Measurements from ENCODE around the gene BCCIP. TPM values are rescaled to one million over a fixed set of nuclear protein-coding genes. Genes with fewer than 3 reads are reported as not detected.

BCCIP gene
- total RNA-seq, 1 experiment from 2014 or later: 159 TPM

GRCh38 chr10:125828311-125828710 lies 5.0 kb downstream of the BCCIP start (continued):
- no peak for TF ChIP-seq REST (IDR thresholded peaks at IDR 0.05; ENCODE audit: low read depth)

GRCh38 chr10:125836746-125837145 lies 13.4 kb downstream of the BCCIP start:
- no peak overlapping the region for H3K4me2 ChIP-seq (ENCODE audit: low read length)
- no peak overlapping the region for H3K4me3 ChIP-seq (replicated peaks in 1 of 2; ENCODE audit: low read depth in 1 of 2, low read length in 2 of 2)
- H3K36me3 ChIP-seq (ENCODE audit: control insufficient read depth in 1 of 2, insufficient read depth in 2 of 2, low read length in 2 of 2): peaks cover 70 to 73% of the 10 kb centered on the region in 2 experiments
- DNase-seq (ENCODE audit: low read depth, low spot score) (no peak), ATAC-seq (no peak)
- TF ChIP-seq YY1 (IDR thresholded peaks at IDR 0.05; ENCODE audit: extremely low read depth, insufficient replicate concordance, low read depth, low read length): no peak
- TF ChIP-seq POLR2A (IDR thresholded peaks at IDR 0.05; ENCODE audit: borderline replicate concordance, extremely low read depth, insufficient read depth, insufficient read length): no peak
- no peak for TF ChIP-seq RAD21 (IDR thresholded peaks at IDR 0.05; ENCODE audit: low read depth)
- no peak for TF ChIP-seq POLR2AphosphoS5 (IDR thresholded peaks at IDR 0.05; ENCODE audit: low read depth, low read length)
- TF ChIP-seq EZH2phosphoT487 (IDR thresholded peaks at IDR 0.05; ENCODE audit: borderline replicate concordance): no peak
- no peak for TF ChIP-seq EGR1 (IDR thresholded peaks at IDR 0.05; ENCODE audit: low read depth)
- no peak for TF ChIP-seq SRF (IDR thresholded peaks at IDR 0.05; ENCODE audit: low read depth)
- no peak for TF ChIP-seq ELF1 (IDR thresholded peaks at IDR 0.05; ENCODE audit: borderline replicate concordance, low read depth)
- TF ChIP-seq ATF3 (IDR thresholded peaks at IDR 0.05): no peak
- TF ChIP-seq EZH2 (IDR thresholded peaks at IDR 0.05): no peak
- no peak for TF ChIP-seq CBX3 (IDR thresholded peaks at IDR 0.05; ENCODE audit: low read depth)
- TF ChIP-seq FOSL1 (IDR thresholded peaks at IDR 0.05; ENCODE audit: low read depth): no peak
- no peak for TF ChIP-seq TCF7L2 (IDR thresholded peaks at IDR 0.05; ENCODE audit: borderline replicate concordance, extremely low read depth, insufficient read depth, insufficient read length)
- no peak for TF ChIP-seq CTCF (IDR thresholded peaks at IDR 0.05 in 2 of 3, conservative IDR thresholded peaks at IDR 0.05 in 1 of 3; ENCODE audit: borderline replicate concordance in 1 of 3, insufficient read depth in 1 of 3, low read depth in 2 of 3, low read length in 2 of 3)
- TF ChIP-seq ZBTB33 (IDR thresholded peaks at IDR 0.05; ENCODE audit: extremely low read depth, insufficient replicate concordance, low read length): no peak
- no peak for TF ChIP-seq ZNF274 (IDR thresholded peaks at IDR 0.05; ENCODE audit: low read depth, low read length)
- TF ChIP-seq JUND (IDR thresholded peaks at IDR 0.05): no peak
- no peaks in the 10 kb centered on the region for H3K9me3 ChIP-seq (ENCODE audit: control insufficient read depth in 1 of 2, insufficient read depth in 1 of 2, low read depth in 1 of 2, low read length in 2 of 2)
- no peak overlapping the region for H3K27ac ChIP-seq (ENCODE audit: low read depth, low read length)
- H4K20me1 ChIP-seq (ENCODE audit: insufficient read depth): 0 out of 2 replicates have a peak, but pooled peaks cover 6% of the 10 kb centered on the region
- H3K27me3 ChIP-seq (ENCODE audit: insufficient read depth, low read length): no peaks in the 10 kb centered on the region
- peaks cover 23% of the 10 kb centered on the region for H3K79me2 ChIP-seq (ENCODE audit: insufficient read depth, low read length)
- H3K4me1 ChIP-seq (ENCODE audit: control insufficient read depth in 1 of 2, insufficient read depth in 2 of 2, low read length in 2 of 2): no peaks in the 10 kb centered on the region
- no peak overlapping the region for H2AFZ ChIP-seq (ENCODE audit: low read depth, low read length, poor library complexity, severe bottlenecking)
- POLR2A ChIA-PET: no interaction called here
- H3K9ac ChIP-seq (ENCODE audit: low read length): no peak overlapping the region
- no TSS peak for BruUV-seq (replicated peaks)
- no peaks in the 10 kb centered on the region for H3K9me2 ChIP-seq (ENCODE audit: insufficient read depth)
- CTCF ChIA-PET: no interaction called here
- RAD21 ChIA-PET (ENCODE audit: low non-redundant PET in 1 of 2, low total read pairs in 2 of 2, uncharacterized antibody in 2 of 2, unreplicated experiment in 2 of 2): no interaction called here
- intact Hi-C loops (cut with micrococcal nuclease): no loop called here

Data from HCT116 (cell line).